Osteoblast (primary cell): ENCODE measurements around the gene HLF. TPM values are rescaled to one million over a fixed set of nuclear protein-coding genes. Genes with fewer than 3 reads are reported as not detected.

Source experiments
- DNase-seq: peaks from one replicate; pipeline ENCODE4 v3.0.0; 2011; ENCODE audit warnings: low spot score, mixed read lengths; ENCODE audit not compliant: insufficient read length; ENCODE audit errors: missing footprints
- H2AFZ ChIP-seq: 2 replicates; pipeline ENCODE4 v1.6.0; 2011; ENCODE audit warnings: mild to moderate bottlenecking, low read length
- H3K27ac ChIP-seq: 2 replicates; pipeline ENCODE4 v1.5.1; 2011; ENCODE audit warnings: mild to moderate bottlenecking, low read depth, low read length, moderate library complexity
- H3K27me3 ChIP-seq: 2 replicates; pipeline ENCODE4 v1.6.0; 2012; ENCODE audit warnings: mild to moderate bottlenecking, control low read depth, inconsistent platforms, low read length, moderate library complexity; ENCODE audit not compliant: insufficient read depth
- H3K36me3 ChIP-seq: 2 replicates; pipeline ENCODE4 v1.5.1; 2011; ENCODE audit warnings: mild to moderate bottlenecking, low read length, control low read depth, moderate library complexity; ENCODE audit not compliant: insufficient read depth
- H3K4me1 ChIP-seq: 2 replicates; pipeline ENCODE4 v1.5.1; 2011; ENCODE audit warnings: mild to moderate bottlenecking, low read length, control low read depth, moderate library complexity; ENCODE audit not compliant: insufficient read depth
- H3K4me2 ChIP-seq: 2 replicates; pipeline ENCODE4 v1.6.0; 2011; ENCODE audit warnings: mild to moderate bottlenecking, low read length; ENCODE audit not compliant: insufficient read depth
- H3K4me3 ChIP-seq: fragments of 200-600 bp; sonication (generic); 3 replicates; pipeline ENCODE4 v1.5.1; 2012; ENCODE audit warnings: mild to moderate bottlenecking, low read length, inconsistent platforms; ENCODE audit not compliant: insufficient read depth
- H3K79me2 ChIP-seq: 2 replicates; pipeline ENCODE4 v1.6.0; 2012; ENCODE audit warnings: mild to moderate bottlenecking, low read length, control low read depth, inconsistent platforms; ENCODE audit not compliant: insufficient read depth
- H3K9me3 ChIP-seq: 2 replicates; pipeline ENCODE4 v1.5.1; 2011; ENCODE audit warnings: low read depth, low read length, control low read depth
- H4K20me1 ChIP-seq: 2 replicates; pipeline ENCODE4 v1.6.0; 2012; ENCODE audit warnings: mild to moderate bottlenecking, low read length, control low read depth; ENCODE audit not compliant: insufficient read depth
- CTCF ChIP-seq: IDR thresholded peaks from 2 replicates; pipeline ENCODE4 v1.5.1; 2011; ENCODE audit warnings: mild to moderate bottlenecking, low read depth, low read length, moderate library complexity; ENCODE audit errors: extremely low read depth
- total RNA-seq: library from RNA; depleted of rRNA; stranded (reverse); fragments of >200 nt; gene quantifications from 2 replicates; pipeline ENCODE4 v1.2.3, GENCODE V29; 2012

The HLF gene
- total RNA-seq, 1 donor: under 0.01 TPM

- TF ChIP-seq CTCF: no peak
- Histone ChIP-seq H3K27me3 (no peaks in the 10 kb centered on the region), H2AFZ (no peak overlapping the region), H3K4me2 (no peak overlapping the region), H3K4me1 (no peaks in the 10 kb centered on the region), H3K4me3 (no peak overlapping the region), H3K27ac (no peak overlapping the region), H4K20me1 (no peaks in the 10 kb centered on the region), H3K79me2 (no peaks in the 10 kb centered on the region), H3K36me3 (no peaks in the 10 kb centered on the region), H3K9me3 (no peaks in the 10 kb centered on the region)
- no peak for DNase-seq
Observed at GRCh38 chr17:55323518-55324295, 58.9 kb downstream of the HLF start.

GRCh38 chr17:55324296-55324978, 59.7 kb downstream of the HLF start:
- Histone ChIP-seq H3K36me3 (no peaks in the 10 kb centered on the region), H3K9me3 (no peaks in the 10 kb centered on the region), H4K20me1 (no peaks in the 10 kb centered on the region), H3K4me3 (no peak overlapping the region), H3K4me1 (no peaks in the 10 kb centered on the region), H2AFZ (no peak overlapping the region), H3K4me2 (no peak overlapping the region), H3K27ac (no peak overlapping the region), H3K27me3 (no peaks in the 10 kb centered on the region), H3K79me2 (no peaks in the 10 kb centered on the region)
- TF ChIP-seq CTCF: no peak
- DNase-seq: no peak

DNA sequence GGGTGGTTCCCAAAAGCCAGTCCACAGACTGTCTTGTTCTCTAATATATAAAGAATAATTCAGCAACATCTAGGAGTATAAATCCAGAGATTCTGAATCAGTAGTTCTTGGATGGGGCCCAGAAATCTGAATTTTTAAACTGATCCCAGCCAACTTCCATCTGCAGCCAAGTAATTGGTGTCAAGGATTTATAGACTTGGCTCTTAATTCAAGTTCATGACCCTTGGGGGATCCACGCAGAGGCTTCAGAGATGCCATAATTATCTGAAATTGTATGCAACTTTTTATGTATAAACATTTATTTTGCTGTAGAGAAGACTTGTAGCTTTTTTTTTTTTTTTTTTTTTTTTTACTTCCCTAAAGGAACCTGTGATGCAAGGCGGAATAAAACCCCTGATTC, 60.6 kb downstream of the HLF start:
- H3K79me2 ChIP-seq: no peaks in the 10 kb centered on the region
- H3K9me3 ChIP-seq: no peaks in the 10 kb centered on the region
- H3K4me1 ChIP-seq: no peaks in the 10 kb centered on the region
- no peak overlapping the region for H3K4me3 ChIP-seq
- H3K36me3 ChIP-seq: no peaks in the 10 kb centered on the region
- no peak overlapping the region for H3K4me2 ChIP-seq
- TF ChIP-seq CTCF: no peak
- H3K27ac ChIP-seq: no peak overlapping the region
- H2AFZ ChIP-seq: no peak overlapping the region
- no peaks in the 10 kb centered on the region for H3K27me3 ChIP-seq
- no peak for DNase-seq
- H4K20me1 ChIP-seq: no peaks in the 10 kb centered on the region

DNA sequence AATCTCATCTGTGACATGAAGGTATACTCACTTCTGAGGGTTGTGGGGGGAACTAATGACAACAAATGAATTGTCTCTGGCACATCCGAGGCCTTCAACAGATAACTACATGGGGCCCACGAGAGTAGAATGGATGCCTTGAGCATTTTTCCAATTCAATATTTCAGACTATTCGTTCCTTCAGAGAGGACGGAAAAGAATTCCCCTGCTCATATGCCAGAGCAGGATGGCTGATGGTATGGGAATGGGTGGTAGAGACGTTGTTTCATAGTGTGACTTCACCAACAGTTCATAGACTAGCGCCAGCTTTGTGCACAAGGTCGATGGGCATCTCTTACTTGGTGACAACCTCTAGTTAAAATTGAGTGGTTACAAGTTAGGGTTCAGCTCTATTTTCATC, 61.3 kb downstream of the HLF start:
- Histone ChIP-seq H3K36me3 (no peaks in the 10 kb centered on the region), H3K4me1 (no peaks in the 10 kb centered on the region), H3K27me3 (no peaks in the 10 kb centered on the region), H2AFZ (no peak overlapping the region), H3K4me2 (no peak overlapping the region), H3K79me2 (no peaks in the 10 kb centered on the region), H4K20me1 (no peaks in the 10 kb centered on the region), H3K27ac (no peak overlapping the region), H3K9me3 (no peaks in the 10 kb centered on the region), H3K4me3 (no peak overlapping the region)
- DNase-seq: no peak
- TF ChIP-seq CTCF: no peak
